Measurements from ENCODE around the gene ZBTB3. TPM values are rescaled to one million over a fixed set of nuclear protein-coding genes. Genes with fewer than 3 reads are reported as not detected.

The ZBTB3 gene
- total RNA-seq, 1 donor from 2014 or later = 11.2 TPM

DNA sequence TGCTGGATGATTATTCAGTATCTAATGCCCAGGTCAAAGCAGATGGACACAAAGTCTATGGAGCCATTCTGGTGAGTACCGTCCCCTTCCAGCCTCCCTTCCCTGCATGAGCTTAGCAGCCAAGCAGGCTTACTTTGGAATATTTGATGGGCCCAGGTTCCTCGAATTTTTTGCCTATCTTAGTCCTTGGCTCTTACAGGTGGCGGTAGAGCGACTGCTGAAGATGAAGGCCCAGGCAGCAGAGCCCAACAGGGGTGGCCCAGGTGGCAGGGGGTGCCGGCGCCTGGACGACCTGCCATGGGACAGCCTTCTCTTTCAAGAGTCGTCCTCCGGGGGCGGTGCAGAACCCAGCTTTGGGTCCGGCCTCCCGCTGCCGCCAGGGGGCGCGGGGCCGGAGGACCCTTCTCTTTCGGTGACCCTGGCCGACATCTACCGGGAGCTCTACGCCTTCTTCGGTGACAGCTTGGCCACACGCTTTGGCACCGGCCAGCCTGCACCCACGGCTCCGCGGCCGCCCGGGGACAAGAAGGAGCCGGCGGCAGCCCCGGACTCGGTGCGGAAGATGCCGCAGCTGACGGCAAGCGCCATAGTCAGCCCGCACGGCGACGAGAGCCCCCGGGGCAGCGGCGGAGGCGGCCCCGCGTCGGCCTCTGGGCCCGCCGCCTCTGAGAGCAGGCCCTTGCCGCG, 32.5 kb upstream of the ZBTB3 start:
- Histone ChIP-seq H2AFZ (ENCODE audit: low read depth, low read length) (peak overlapping the region; percentile 76), H3K9me3 (ENCODE audit: insufficient read depth, low read depth, low read length) (no peaks in the 10 kb centered on the region), H3K36me3 (ENCODE audit: insufficient read depth, low read length) (peaks cover 3% of the 10 kb centered on the region), H3K27ac (ENCODE audit: low read depth, low read length) (peak overlapping the region; percentile 90), H3K4me1 (ENCODE audit: insufficient read depth, low read length) (peaks cover 23% of the 10 kb centered on the region), H3K27me3 (ENCODE audit: insufficient read depth, low read length) (no peaks in the 10 kb centered on the region), H4K20me1 (ENCODE audit: insufficient read depth, low read length) (peaks cover 35% of the 10 kb centered on the region), H3K9ac (ENCODE audit: low read length) (peak overlapping the region; percentile 94), H3K4me3 (ENCODE audit: insufficient read depth, low read depth, low read length) (peak overlapping the region; percentile 95), H3K79me2 (ENCODE audit: insufficient read depth, low read length) (peaks cover 46% of the 10 kb centered on the region), H3K4me2 (ENCODE audit: low read length) (peak overlapping the region; percentile 87)
- peaks cover 11% of the 10 kb centered on the region for H3K4me1 Mint-ChIP-seq (ENCODE audit: low read depth, unreplicated experiment)
- H3K36me3 Mint-ChIP-seq (ENCODE audit: low read depth, unreplicated experiment) = peaks cover 11% of the 10 kb centered on the region
- peak overlapping the region; percentile 80 for H3K4me3 Mint-ChIP-seq (ENCODE audit: unreplicated experiment)
- DNase-seq (ENCODE audit: low read depth) (peak; percentile 35), FAIRE-seq (no peak)
- TF ChIP-seq, protein P1, sequence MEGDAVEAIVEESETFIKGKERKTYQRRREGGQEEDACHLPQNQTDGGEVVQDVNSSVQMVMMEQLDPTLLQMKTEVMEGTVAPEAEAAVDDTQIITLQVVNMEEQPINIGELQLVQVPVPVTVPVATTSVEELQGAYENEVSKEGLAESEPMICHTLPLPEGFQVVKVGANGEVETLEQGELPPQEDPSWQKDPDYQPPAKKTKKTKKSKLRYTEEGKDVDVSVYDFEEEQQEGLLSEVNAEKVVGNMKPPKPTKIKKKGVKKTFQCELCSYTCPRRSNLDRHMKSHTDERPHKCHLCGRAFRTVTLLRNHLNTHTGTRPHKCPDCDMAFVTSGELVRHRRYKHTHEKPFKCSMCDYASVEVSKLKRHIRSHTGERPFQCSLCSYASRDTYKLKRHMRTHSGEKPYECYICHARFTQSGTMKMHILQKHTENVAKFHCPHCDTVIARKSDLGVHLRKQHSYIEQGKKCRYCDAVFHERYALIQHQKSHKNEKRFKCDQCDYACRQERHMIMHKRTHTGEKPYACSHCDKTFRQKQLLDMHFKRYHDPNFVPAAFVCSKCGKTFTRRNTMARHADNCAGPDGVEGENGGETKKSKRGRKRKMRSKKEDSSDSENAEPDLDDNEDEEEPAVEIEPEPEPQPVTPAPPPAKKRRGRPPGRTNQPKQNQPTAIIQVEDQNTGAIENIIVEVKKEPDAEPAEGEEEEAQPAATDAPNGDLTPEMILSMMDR (IDR thresholded peaks at IDR 0.05; ENCODE audit: insufficient read depth, low read depth, low read length) = peak; percentile 78
- no peak for TF ChIP-seq EZH2 (IDR thresholded peaks at IDR 0.05; ENCODE audit: insufficient read depth, low read length)
- peak overlapping the region; percentile 75 for H3K27ac Mint-ChIP-seq (ENCODE audit: unreplicated experiment)
- no peaks in the 10 kb centered on the region for H3K9me3 Mint-ChIP-seq (ENCODE audit: unreplicated experiment)
- H3K27me3 Mint-ChIP-seq (ENCODE audit: low read depth, unreplicated experiment) = no peaks in the 10 kb centered on the region

- FAIRE-seq (no peak), DNase-seq (ENCODE audit: low read depth) (no peak)
- H3K27me3 ChIP-seq (ENCODE audit: insufficient read depth, low read length) = no peaks in the 10 kb centered on the region
- H3K27me3 Mint-ChIP-seq (ENCODE audit: low read depth, unreplicated experiment) = no peaks in the 10 kb centered on the region
- no peak overlapping the region for H3K4me2 ChIP-seq (ENCODE audit: low read length)
- H3K4me1 ChIP-seq (ENCODE audit: insufficient read depth, low read length) = peaks cover 7% of the 10 kb centered on the region
- H3K9me3 ChIP-seq (ENCODE audit: insufficient read depth, low read depth, low read length) = no peaks in the 10 kb centered on the region
- no peak overlapping the region for H2AFZ ChIP-seq (ENCODE audit: low read depth, low read length)
- no peak overlapping the region for H3K9ac ChIP-seq (ENCODE audit: low read length)
- no peak overlapping the region for H3K4me3 ChIP-seq (ENCODE audit: insufficient read depth, low read depth, low read length)
- H3K4me3 Mint-ChIP-seq (ENCODE audit: unreplicated experiment) = no peak overlapping the region
- peaks cover 13% of the 10 kb centered on the region for H3K36me3 ChIP-seq (ENCODE audit: insufficient read depth, low read length)
- H3K27ac ChIP-seq (ENCODE audit: low read depth, low read length) = no peak overlapping the region
- no peaks in the 10 kb centered on the region for H3K9me3 Mint-ChIP-seq (ENCODE audit: unreplicated experiment)
- no peak for TF ChIP-seq EZH2 (IDR thresholded peaks at IDR 0.05; ENCODE audit: insufficient read depth, low read length)
- TF ChIP-seq, protein P1 (IDR thresholded peaks at IDR 0.05; ENCODE audit: insufficient read depth, low read depth, low read length) = no peak
- no peak overlapping the region for H3K27ac Mint-ChIP-seq (ENCODE audit: unreplicated experiment)
- peaks cover 7% of the 10 kb centered on the region for H4K20me1 ChIP-seq (ENCODE audit: insufficient read depth, low read length)
- no peaks in the 10 kb centered on the region for H3K4me1 Mint-ChIP-seq (ENCODE audit: low read depth, unreplicated experiment)
- H3K36me3 Mint-ChIP-seq (ENCODE audit: low read depth, unreplicated experiment) = peaks cover 3% of the 10 kb centered on the region
- peaks cover 9% of the 10 kb centered on the region for H3K79me2 ChIP-seq (ENCODE audit: insufficient read depth, low read length)
These were observed 28.8 kb upstream of the ZBTB3 start for GRCh38 chr11:62782753-62783152.

GRCh38 chr11:62778441-62778840, 24.5 kb upstream of the ZBTB3 start:
- no peaks in the 10 kb centered on the region for H3K27me3 ChIP-seq (ENCODE audit: insufficient read depth, low read length)
- H3K4me2 ChIP-seq (ENCODE audit: low read length) = no peak overlapping the region
- no peaks in the 10 kb centered on the region for H3K4me1 ChIP-seq (ENCODE audit: insufficient read depth, low read length)
- no peak for FAIRE-seq
- H3K9me3 ChIP-seq (ENCODE audit: insufficient read depth, low read depth, low read length) = no peaks in the 10 kb centered on the region
- TF ChIP-seq, protein P1 (IDR thresholded peaks at IDR 0.05; ENCODE audit: insufficient read depth, low read depth, low read length) = no peak
- TF ChIP-seq EZH2 (IDR thresholded peaks at IDR 0.05; ENCODE audit: insufficient read depth, low read length) = no peak
- H3K36me3 Mint-ChIP-seq (ENCODE audit: low read depth, unreplicated experiment) = peaks cover 13% of the 10 kb centered on the region
- peak overlapping the region; percentile 16 for H3K27ac Mint-ChIP-seq (ENCODE audit: unreplicated experiment)
- no peak overlapping the region for H3K27ac ChIP-seq (ENCODE audit: low read depth, low read length)
- no peak for DNase-seq (ENCODE audit: low read depth)
- peaks cover 18% of the 10 kb centered on the region for H3K36me3 ChIP-seq (ENCODE audit: insufficient read depth, low read length)
- H3K9me3 Mint-ChIP-seq (ENCODE audit: unreplicated experiment) = no peaks in the 10 kb centered on the region
- no peak overlapping the region for H3K9ac ChIP-seq (ENCODE audit: low read length)
- H3K79me2 ChIP-seq (ENCODE audit: insufficient read depth, low read length) = peaks cover 4% of the 10 kb centered on the region
- no peak overlapping the region for H3K4me3 ChIP-seq (ENCODE audit: insufficient read depth, low read depth, low read length)
- no peaks in the 10 kb centered on the region for H4K20me1 ChIP-seq (ENCODE audit: insufficient read depth, low read length)
- H3K4me1 Mint-ChIP-seq (ENCODE audit: low read depth, unreplicated experiment) = peaks cover 4% of the 10 kb centered on the region
- H3K27me3 Mint-ChIP-seq (ENCODE audit: low read depth, unreplicated experiment) = no peaks in the 10 kb centered on the region
- no peak overlapping the region for H3K4me3 Mint-ChIP-seq (ENCODE audit: unreplicated experiment)
- no peak overlapping the region for H2AFZ ChIP-seq (ENCODE audit: low read depth, low read length)
